ENCODE measurements around the gene UBE2Q2.

UBE2Q2 gene

DNA sequence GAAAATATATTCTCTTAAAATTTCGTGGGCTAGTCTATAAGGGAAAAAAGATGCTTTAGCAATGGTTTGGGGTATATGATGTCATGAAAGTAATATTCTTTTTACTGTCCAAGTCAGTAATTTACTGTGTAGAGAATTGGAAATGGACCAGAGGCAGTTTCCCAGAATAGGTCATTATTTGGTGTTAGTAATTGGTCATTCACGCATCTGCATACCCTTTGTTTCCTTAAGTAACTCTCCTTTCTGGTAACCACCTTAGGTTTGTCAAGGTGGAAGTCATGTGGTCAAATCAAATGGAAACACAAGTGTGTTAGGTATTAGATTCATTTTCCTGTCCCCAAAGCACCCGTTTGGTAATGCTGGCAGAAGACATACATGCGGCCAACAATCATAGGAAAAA, 84.4 kb downstream of the UBE2Q2 start:
- no peak overlapping the region for H3K9ac ChIP-seq (ENCODE audit: low read length)
- TF ChIP-seq EZH2phosphoT487 (IDR thresholded peaks at IDR 0.05; ENCODE audit: low read depth): no peak
- TF ChIP-seq, protein P1, sequence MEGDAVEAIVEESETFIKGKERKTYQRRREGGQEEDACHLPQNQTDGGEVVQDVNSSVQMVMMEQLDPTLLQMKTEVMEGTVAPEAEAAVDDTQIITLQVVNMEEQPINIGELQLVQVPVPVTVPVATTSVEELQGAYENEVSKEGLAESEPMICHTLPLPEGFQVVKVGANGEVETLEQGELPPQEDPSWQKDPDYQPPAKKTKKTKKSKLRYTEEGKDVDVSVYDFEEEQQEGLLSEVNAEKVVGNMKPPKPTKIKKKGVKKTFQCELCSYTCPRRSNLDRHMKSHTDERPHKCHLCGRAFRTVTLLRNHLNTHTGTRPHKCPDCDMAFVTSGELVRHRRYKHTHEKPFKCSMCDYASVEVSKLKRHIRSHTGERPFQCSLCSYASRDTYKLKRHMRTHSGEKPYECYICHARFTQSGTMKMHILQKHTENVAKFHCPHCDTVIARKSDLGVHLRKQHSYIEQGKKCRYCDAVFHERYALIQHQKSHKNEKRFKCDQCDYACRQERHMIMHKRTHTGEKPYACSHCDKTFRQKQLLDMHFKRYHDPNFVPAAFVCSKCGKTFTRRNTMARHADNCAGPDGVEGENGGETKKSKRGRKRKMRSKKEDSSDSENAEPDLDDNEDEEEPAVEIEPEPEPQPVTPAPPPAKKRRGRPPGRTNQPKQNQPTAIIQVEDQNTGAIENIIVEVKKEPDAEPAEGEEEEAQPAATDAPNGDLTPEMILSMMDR (IDR thresholded peaks at IDR 0.05; ENCODE audit: low read depth, low read length): no peak
- H3K36me3 ChIP-seq (replicated peaks; ENCODE audit: low read depth, low read length): peaks cover 26% of the 10 kb centered on the region
- H3K4me1 ChIP-seq (ENCODE audit: low read length): peaks cover 20% of the 10 kb centered on the region
- H3K27ac ChIP-seq (ENCODE audit: low read length): no peak overlapping the region
- no peak overlapping the region for H2AFZ ChIP-seq (ENCODE audit: low read depth, low read length)
- H4K20me1 ChIP-seq (ENCODE audit: insufficient read depth, low read length): peaks cover 45% of the 10 kb centered on the region
- peak overlapping the region; percentile 5; the same call in 1 of the 2 replicates for H3K4me2 ChIP-seq (ENCODE audit: low read length)
- H3K79me2 ChIP-seq (ENCODE audit: low read length): 0 out of 2 replicates have a peak, but pooled peaks cover 6% of the 10 kb centered on the region
- no peak overlapping the region for H3K4me3 ChIP-seq (ENCODE audit: low read length)
- H3K27me3 ChIP-seq (ENCODE audit: low read depth, low read length): no peaks in the 10 kb centered on the region
- H3K9me3 ChIP-seq (ENCODE audit: insufficient read depth, low read length): no peaks in the 10 kb centered on the region

DNA sequence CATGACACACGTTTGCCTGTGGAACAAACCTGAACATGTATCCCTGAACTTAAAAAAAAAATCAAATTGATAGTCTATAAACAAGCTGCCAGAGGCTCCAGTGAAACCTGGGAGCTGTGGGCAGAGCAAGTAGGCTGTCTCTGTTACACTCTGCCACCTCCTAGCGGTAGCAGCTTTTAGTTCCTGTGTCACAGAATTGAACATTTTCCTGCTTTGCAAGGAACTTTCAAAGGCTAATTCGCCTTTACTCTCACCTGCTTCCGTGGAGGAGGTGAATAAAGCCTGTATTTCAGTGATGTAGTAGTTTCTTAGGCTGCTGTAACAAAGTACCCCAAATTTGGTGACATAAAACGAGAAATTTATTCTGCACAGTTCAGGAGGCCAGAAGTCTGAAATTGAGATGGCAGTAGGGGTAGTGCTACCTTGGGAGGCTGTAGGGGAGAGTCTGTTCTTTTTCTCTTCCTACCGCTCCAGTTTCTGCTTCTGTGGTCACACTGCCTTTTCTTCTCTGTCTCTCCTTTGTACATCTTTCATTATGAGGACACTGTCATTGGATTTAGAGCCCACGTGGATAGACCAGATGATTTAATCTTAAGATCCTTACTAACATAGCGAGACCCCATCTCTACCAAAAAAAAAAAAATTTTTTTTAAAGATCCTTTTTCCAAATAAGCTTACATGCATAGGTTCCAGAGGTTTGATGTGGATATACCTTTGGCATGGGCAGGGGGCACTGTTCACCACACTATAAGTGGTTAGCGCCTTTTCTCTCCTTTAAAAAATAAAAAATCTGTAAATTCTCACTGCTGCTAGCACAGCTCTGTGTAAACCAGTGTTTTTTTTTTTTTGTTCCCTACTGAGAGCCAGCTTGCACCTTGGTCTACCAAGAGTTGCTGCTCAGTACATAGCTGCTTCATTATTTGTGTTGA, 85.7 kb downstream of the UBE2Q2 start:
- no peak overlapping the region for H3K27ac ChIP-seq (ENCODE audit: low read length)
- peaks cover 20% of the 10 kb centered on the region for H3K4me1 ChIP-seq (ENCODE audit: low read length)
- peaks cover 40% of the 10 kb centered on the region for H4K20me1 ChIP-seq (ENCODE audit: insufficient read depth, low read length)
- TF ChIP-seq EZH2phosphoT487 (IDR thresholded peaks at IDR 0.05; ENCODE audit: low read depth): no peak
- TF ChIP-seq, protein P1 (IDR thresholded peaks at IDR 0.05; ENCODE audit: low read depth, low read length): peak; percentile 83
- H3K4me2 ChIP-seq (ENCODE audit: low read length): 0 out of 2 replicates have a peak overlapping the region, but pooled peaks have one; percentile 23
- peaks cover 35% of the 10 kb centered on the region for H3K36me3 ChIP-seq (replicated peaks; ENCODE audit: low read depth, low read length)
- H3K27me3 ChIP-seq (ENCODE audit: low read depth, low read length): no peaks in the 10 kb centered on the region
- H3K9me3 ChIP-seq (ENCODE audit: insufficient read depth, low read length): no peaks in the 10 kb centered on the region
- H3K9ac ChIP-seq (ENCODE audit: low read length): no peak overlapping the region
- no peak overlapping the region for H3K4me3 ChIP-seq (ENCODE audit: low read length)
- 0 out of 2 replicates have a peak, but pooled peaks cover 6% of the 10 kb centered on the region for H3K79me2 ChIP-seq (ENCODE audit: low read length)
- no peak overlapping the region for H2AFZ ChIP-seq (ENCODE audit: low read depth, low read length)

DNA sequence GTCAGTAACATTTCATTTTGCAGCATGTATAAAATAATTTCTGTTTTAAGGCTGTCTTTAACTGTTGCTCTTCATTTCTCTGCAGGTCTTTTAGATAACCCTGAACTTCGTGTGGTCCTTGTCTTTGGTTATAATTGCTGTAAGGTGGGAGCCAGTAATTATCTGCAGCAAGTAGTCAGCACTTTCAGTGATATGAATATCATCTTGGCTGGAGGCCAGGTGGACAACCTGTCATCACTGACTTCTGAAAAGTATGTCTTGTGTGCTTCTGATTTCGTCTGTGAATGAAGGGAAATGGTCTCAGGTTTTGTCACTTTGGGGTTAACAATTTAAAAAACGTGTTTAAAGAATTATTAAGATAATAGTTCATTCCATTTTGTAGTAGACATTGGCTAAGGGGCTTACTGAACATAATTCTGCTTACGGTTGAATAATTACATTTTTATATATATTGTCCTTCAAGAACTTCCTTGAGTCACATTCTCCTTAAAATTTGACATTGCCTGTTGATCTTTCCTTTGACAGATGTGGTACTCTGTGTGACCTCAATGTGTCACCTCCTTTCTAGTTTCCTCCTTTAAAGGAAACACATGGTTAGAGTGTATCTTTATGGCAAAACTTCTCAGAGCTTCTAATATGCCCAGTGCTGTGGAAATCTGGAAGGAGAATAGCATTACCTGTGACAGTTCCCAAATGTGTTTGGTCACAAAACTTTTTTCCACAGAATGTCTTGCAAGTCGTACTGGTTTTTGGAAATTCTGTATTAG, 86.7 kb downstream of the UBE2Q2 start:
- Histone ChIP-seq H3K79me2 (ENCODE audit: low read length) (0 out of 2 replicates have a peak, but pooled peaks cover 6% of the 10 kb centered on the region), H3K36me3 (replicated peaks; ENCODE audit: low read depth, low read length) (peaks cover 42% of the 10 kb centered on the region), H4K20me1 (ENCODE audit: insufficient read depth, low read length) (peaks cover 37% of the 10 kb centered on the region), H3K4me1 (ENCODE audit: low read length) (peaks cover 24% of the 10 kb centered on the region), H2AFZ (ENCODE audit: low read depth, low read length) (no peak overlapping the region), H3K4me3 (ENCODE audit: low read length) (no peak overlapping the region), H3K27ac (ENCODE audit: low read length) (no peak overlapping the region), H3K4me2 (ENCODE audit: low read length) (no peak overlapping the region), H3K9ac (ENCODE audit: low read length) (no peak overlapping the region), H3K9me3 (ENCODE audit: insufficient read depth, low read length) (no peaks in the 10 kb centered on the region), H3K27me3 (ENCODE audit: low read depth, low read length) (no peaks in the 10 kb centered on the region)
- no peak for TF ChIP-seq EZH2phosphoT487 (IDR thresholded peaks at IDR 0.05; ENCODE audit: low read depth)
- TF ChIP-seq, protein P1 (IDR thresholded peaks at IDR 0.05; ENCODE audit: low read depth, low read length): no peak

DNA sequence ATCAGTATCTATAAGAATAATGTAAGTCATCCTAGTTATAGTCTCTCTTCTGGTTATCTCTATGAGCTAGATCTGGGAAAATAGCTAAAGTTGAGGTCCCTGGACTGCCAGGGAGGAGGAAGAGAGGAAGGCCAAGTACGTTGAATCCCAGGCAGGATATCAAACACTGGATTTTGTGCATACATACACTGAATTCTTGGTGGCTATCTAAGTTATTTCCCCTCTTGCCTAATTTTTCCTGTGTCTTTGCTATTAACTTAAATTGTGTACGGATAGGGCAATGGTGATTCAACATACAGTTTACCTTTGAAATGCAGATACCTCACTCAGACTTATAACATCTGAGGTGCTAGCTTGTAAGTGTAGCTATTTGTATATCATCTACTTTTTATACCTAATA, 87.6 kb downstream of the UBE2Q2 start:
- H2AFZ ChIP-seq (ENCODE audit: low read depth, low read length): no peak overlapping the region
- H3K36me3 ChIP-seq (replicated peaks; ENCODE audit: low read depth, low read length): peaks cover 44% of the 10 kb centered on the region
- H3K9me3 ChIP-seq (ENCODE audit: insufficient read depth, low read length): no peaks in the 10 kb centered on the region
- H3K79me2 ChIP-seq (ENCODE audit: low read length): 0 out of 2 replicates have a peak, but pooled peaks cover 6% of the 10 kb centered on the region
- no peaks in the 10 kb centered on the region for H3K27me3 ChIP-seq (ENCODE audit: low read depth, low read length)
- no peak overlapping the region for H3K4me2 ChIP-seq (ENCODE audit: low read length)
- H3K4me1 ChIP-seq (ENCODE audit: low read length): peaks cover 29% of the 10 kb centered on the region
- peaks cover 28% of the 10 kb centered on the region for H4K20me1 ChIP-seq (ENCODE audit: insufficient read depth, low read length)
- H3K4me3 ChIP-seq (ENCODE audit: low read length): no peak overlapping the region
- no peak overlapping the region for H3K9ac ChIP-seq (ENCODE audit: low read length)
- TF ChIP-seq EZH2phosphoT487 (IDR thresholded peaks at IDR 0.05; ENCODE audit: low read depth): no peak
- TF ChIP-seq, protein P1 (IDR thresholded peaks at IDR 0.05; ENCODE audit: low read depth, low read length): no peak
- H3K27ac ChIP-seq (ENCODE audit: low read length): no peak overlapping the region
